ENCODE measurements around the gene DLGAP1. TPM values are rescaled to one million over a fixed set of nuclear protein-coding genes. Genes with fewer than 3 reads are reported as not detected.
A peak's percentile ranks its signal among the peaks of the same experiment; 100 is the strongest.

DLGAP1 gene
- total RNA-seq, 1 donor from 2014 or later: 5.4 TPM

DNA sequence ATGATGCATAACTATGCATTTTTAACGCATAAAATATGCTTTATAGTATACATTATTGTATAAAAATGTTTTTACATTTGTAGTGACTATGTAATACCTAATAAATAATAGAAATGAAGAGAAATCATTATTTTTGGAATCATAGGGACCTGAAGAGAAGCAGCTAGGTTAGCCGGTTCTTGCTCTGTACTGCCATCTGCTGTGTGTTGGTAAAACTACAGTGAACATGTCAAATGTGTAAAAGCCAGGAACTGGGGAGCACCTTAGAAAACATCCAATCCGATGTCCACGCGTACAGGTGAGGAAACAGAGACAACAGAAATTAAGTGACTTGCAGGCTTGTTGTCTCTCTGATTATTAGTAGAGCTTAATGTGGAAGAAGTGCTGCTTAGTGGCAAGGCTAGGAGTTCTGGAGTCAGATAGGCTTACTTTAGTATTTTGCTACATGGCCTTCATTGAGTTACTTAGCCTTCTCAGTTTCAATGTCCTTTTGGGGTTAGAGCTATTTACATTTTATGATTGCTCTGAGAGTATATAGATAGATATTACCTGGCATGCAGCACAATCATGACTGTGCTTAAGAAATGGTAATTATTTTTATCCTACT is 386.5 kb downstream of the DLGAP1 start:
- DNase-seq: no peak
- Histone ChIP-seq H3K27me3 (no peaks in the 10 kb centered on the region), H3K36me3 (no peaks in the 10 kb centered on the region), H3K27ac (no peak overlapping the region), H3K4me1 (no peaks in the 10 kb centered on the region), H3K4me3 (no peak overlapping the region), H3K9me3 (no peaks in the 10 kb centered on the region)
- intact Hi-C loops (cut with DNase I): no loop called here
- TF ChIP-seq, protein P1, sequence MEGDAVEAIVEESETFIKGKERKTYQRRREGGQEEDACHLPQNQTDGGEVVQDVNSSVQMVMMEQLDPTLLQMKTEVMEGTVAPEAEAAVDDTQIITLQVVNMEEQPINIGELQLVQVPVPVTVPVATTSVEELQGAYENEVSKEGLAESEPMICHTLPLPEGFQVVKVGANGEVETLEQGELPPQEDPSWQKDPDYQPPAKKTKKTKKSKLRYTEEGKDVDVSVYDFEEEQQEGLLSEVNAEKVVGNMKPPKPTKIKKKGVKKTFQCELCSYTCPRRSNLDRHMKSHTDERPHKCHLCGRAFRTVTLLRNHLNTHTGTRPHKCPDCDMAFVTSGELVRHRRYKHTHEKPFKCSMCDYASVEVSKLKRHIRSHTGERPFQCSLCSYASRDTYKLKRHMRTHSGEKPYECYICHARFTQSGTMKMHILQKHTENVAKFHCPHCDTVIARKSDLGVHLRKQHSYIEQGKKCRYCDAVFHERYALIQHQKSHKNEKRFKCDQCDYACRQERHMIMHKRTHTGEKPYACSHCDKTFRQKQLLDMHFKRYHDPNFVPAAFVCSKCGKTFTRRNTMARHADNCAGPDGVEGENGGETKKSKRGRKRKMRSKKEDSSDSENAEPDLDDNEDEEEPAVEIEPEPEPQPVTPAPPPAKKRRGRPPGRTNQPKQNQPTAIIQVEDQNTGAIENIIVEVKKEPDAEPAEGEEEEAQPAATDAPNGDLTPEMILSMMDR (IDR thresholded peaks at IDR 0.05): peak; percentile 74
- peak; percentile 85 for ATAC-seq

DNA sequence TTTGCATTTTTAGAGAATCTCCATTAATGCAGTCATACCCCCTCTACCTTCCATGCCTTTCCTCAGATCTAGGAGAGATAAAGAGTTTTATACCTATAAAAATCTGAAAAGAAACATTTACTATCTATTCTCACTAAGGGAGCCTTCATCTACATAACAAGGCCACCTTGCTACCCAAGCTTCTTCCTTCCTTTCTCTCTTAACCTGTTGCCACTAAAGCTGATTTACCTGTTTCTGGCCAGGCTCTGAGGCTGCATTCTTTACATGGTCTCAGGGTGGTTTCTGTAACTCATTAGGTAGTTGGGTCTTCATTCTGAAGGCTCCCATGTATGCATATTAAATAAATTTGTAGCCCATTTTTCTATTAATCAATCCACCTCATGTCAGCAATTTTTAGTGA is 391.6 kb downstream of the DLGAP1 start:
- DNase-seq: no peak
- H3K36me3 ChIP-seq: no peaks in the 10 kb centered on the region
- H3K4me3 ChIP-seq: no peak overlapping the region
- H3K9me3 ChIP-seq: peaks cover 8% of the 10 kb centered on the region
- no peak overlapping the region for H3K27ac ChIP-seq
- no peak for ATAC-seq
- no peaks in the 10 kb centered on the region for H3K4me1 ChIP-seq
- intact Hi-C loops (cut with DNase I): no loop called here
- H3K27me3 ChIP-seq: no peaks in the 10 kb centered on the region
- TF ChIP-seq, protein P1 (IDR thresholded peaks at IDR 0.05): no peak

DNA sequence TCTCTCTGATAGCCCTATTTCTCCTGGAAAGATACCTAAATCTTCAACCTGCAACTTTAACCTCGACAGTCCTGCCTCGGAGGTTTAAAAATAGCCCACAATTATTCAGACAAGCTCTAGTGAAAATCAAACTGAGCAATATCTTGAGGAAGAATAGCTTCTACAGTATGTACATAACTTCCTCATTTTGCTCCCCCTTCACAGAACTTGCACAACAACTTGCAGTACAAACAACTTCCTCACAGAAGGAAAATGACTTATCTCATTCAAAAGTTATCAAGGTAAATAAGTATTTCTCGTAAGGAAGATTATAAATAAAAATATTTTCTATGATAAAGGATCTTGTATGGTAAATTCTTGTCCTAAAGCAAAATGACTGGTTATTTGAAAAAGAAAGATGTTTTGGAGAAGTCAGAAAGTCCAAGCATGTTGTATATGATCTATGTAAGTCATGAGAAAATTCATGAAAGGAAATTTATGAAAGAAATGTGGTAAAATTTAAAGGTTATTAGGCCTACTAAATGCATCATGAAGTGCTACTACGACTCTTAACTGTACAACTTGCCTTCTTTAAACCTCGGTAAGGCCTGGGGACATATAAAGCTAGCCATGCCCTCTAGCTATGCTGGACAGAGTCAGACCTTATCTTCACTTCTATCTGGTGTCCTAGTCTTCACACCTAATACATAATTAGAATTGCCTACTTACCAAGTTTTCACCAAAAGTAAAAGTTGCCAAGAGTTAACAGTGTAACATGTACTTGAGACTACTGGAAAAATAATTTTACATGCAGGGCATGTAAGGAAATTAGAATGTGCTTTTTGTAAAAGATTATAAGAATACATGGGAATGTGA is 394.5 kb downstream of the DLGAP1 start:
- DNase-seq (no peak), ATAC-seq (peak; percentile 59)
- TF ChIP-seq, protein P1 (IDR thresholded peaks at IDR 0.05): no peak
- Histone ChIP-seq H3K9me3 (peaks cover 8% of the 10 kb centered on the region), H3K4me1 (no peaks in the 10 kb centered on the region), H3K27me3 (no peaks in the 10 kb centered on the region), H3K4me3 (no peak overlapping the region), H3K36me3 (no peaks in the 10 kb centered on the region), H3K27ac (no peak overlapping the region)
- intact Hi-C loops (cut with DNase I): no loop called here

DNA sequence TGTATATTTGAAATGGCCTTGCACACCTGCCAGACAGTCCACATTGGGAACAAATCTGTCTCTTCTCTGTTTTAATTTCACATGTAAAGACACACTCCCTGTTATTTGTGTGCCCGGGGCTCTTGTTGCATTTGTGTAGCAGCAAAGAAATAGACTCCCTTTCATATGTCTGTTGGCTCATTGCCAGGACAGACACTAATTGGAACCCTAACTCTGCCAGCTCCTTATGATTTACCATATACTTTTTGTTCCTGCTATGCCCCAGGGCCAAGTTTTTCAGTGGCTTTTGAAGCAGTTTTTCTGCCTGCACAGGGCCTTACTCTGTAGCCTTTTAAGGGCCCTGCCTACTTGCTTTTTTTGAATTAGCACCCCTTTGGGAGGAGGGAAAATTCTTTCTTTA is 396.9 kb downstream of the DLGAP1 start:
- ATAC-seq (no peak), DNase-seq (no peak)
- TF ChIP-seq, protein P1 (IDR thresholded peaks at IDR 0.05): no peak
- Histone ChIP-seq H3K27me3 (no peaks in the 10 kb centered on the region), H3K4me3 (no peak overlapping the region), H3K36me3 (no peaks in the 10 kb centered on the region), H3K9me3 (peaks cover 8% of the 10 kb centered on the region), H3K4me1 (no peaks in the 10 kb centered on the region), H3K27ac (no peak overlapping the region)
- intact Hi-C loops (cut with DNase I): no loop called here

DNA sequence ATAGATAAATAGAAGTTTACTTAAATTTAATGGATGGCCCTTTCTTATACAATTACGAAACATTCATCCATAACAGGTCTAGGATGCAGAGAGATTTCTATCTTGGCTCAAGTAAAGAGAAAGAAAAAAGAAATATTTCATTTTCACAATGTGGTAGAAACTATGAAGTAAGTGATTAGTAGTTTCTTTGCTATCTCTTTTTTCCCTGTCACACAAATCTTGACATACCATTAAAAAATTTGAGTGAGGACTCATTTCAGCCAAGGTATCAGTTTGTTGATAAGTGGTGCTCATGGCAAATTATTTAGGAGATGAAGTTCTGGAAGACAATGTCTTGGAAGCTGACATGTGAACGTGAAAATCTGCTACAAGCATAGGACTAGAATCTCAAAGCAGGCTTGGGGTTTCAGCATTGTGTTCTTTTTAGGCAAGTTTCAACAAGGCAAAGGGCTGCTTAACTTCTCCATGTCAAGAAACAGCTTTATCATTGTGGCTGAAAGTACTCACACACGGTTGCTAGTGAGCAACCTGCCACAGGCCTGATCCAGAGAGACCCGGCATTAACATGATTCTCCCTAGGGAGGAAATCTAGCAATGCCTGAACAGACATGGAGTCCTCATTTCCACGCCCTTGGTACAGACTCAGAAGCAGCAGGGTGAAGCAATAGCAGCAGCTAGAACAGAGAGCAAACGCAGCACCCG is 414.6 kb downstream of the DLGAP1 start:
- no peaks in the 10 kb centered on the region for H3K27me3 ChIP-seq
- TF ChIP-seq, protein P1 (IDR thresholded peaks at IDR 0.05): no peak
- no peak for DNase-seq

More for the DNA sequence above, 414.6 kb downstream of the DLGAP1 start:
- no peak overlapping the region for H3K27ac ChIP-seq
- intact Hi-C loops (cut with DNase I): no loop called here
- no peaks in the 10 kb centered on the region for H3K9me3 ChIP-seq
- H3K4me1 ChIP-seq: no peaks in the 10 kb centered on the region
- no peaks in the 10 kb centered on the region for H3K36me3 ChIP-seq
- ATAC-seq: no peak
- no peak overlapping the region for H3K4me3 ChIP-seq
